ENCODE data around the gene TSC1. TPM values are rescaled to one million over a fixed set of nuclear protein-coding genes. Genes with fewer than 3 reads are reported as not detected.

The TSC1 gene
- total and polyA plus RNA-seq, 8 donors = 44.4 to 60.3 (median 49.3) TPM

DNA sequence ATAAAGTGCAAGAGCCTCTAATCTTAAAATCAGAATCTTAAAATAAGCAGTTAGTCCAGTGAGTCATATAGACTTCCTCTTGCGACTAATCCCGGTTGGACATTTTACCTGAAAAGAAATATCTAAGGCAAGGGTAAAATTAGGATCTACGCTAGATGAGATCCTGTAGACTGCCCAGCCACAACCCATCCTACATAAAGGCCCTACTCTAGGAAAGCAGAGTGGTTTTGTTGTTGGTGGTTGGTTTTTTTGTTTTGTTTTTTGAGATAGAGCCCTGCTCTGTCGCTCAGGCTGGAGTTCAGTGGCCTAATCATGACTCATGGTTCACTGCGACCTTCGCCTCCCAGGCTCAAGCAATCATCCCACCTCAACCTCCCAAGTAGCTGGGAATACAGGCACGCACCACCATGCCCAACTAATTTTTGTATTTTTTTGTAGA lies 6.9 kb downstream of the TSC1 start:
- ATAC-seq (no peak), DNase-seq (no peak)
- no peak overlapping the region for H3K4me3 ChIP-seq
- no peaks in the 10 kb centered on the region for H3K9me3 ChIP-seq
- H3K27ac ChIP-seq = no peak overlapping the region
- H3K27me3 ChIP-seq = no peaks in the 10 kb centered on the region
- H3K36me3 ChIP-seq = peaks cover 0 to 11% of the 10 kb centered on the region in 2 donors
- intact Hi-C loops (cut with DNase I) = no loop called here
- TF ChIP-seq, protein P1, sequence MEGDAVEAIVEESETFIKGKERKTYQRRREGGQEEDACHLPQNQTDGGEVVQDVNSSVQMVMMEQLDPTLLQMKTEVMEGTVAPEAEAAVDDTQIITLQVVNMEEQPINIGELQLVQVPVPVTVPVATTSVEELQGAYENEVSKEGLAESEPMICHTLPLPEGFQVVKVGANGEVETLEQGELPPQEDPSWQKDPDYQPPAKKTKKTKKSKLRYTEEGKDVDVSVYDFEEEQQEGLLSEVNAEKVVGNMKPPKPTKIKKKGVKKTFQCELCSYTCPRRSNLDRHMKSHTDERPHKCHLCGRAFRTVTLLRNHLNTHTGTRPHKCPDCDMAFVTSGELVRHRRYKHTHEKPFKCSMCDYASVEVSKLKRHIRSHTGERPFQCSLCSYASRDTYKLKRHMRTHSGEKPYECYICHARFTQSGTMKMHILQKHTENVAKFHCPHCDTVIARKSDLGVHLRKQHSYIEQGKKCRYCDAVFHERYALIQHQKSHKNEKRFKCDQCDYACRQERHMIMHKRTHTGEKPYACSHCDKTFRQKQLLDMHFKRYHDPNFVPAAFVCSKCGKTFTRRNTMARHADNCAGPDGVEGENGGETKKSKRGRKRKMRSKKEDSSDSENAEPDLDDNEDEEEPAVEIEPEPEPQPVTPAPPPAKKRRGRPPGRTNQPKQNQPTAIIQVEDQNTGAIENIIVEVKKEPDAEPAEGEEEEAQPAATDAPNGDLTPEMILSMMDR (IDR thresholded peaks at IDR 0.05) = no peak
- H3K4me1 ChIP-seq = peaks cover 3 to 12% of the 10 kb centered on the region in 2 donors

DNA sequence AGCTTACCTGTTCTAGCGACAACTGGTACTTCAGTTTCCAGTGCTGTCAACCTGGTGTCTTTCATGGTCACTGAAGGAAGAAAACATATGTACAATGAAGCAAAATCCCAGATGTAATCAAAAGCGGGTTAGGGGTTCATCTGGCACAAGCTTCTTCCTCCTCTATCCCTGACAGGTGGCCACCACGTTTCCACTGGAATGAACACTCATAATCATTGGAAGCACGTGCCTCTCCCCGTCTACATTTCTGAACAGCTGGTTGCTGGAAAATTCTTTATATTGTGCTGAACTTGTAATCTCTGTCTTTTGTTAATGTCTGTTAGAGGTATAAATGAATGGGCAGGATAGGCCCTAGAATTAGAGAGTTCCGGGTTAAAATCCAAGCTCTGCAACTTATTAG lies 9.4 kb downstream of the TSC1 start:
- Histone ChIP-seq H3K4me1 (no peaks in the 10 kb centered on the region), H3K36me3 (peaks cover 0 to 11% of the 10 kb centered on the region in 2 donors), H3K27ac (no peak overlapping the region), H3K9me3 (no peaks in the 10 kb centered on the region), H3K4me3 (no peak overlapping the region), H3K27me3 (no peaks in the 10 kb centered on the region)
- intact Hi-C loops (cut with DNase I) = no loop called here
- DNase-seq (no peak), ATAC-seq (no peak)
- TF ChIP-seq, protein P1 (IDR thresholded peaks at IDR 0.05) = no peak

DNA sequence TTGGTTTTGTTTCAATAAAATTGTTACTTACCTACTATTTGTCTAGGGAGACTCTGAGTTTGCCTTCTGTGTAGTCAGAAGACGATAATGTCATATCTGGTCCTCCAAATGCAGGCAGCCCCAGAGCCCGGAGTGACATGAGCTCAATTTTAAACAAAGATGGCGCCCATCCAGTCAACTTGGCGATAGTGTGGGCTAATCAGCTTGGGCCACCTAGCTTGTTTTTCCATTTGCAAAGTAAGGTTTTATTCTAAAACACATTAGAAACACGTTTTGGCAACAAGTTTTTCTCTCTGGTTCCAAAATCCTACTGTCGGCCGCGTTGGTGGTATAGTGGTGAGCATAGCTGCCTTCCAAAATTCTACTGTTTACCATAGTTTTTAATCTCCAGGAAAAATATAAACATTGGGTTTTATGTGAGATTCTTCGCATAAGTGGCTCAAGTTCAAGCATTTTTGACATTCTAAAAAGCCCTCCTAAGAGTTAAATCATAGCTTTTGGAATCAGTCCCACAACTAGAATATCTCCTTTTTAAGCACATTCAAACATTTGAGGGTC lies 13.2 kb downstream of the TSC1 start:
- ATAC-seq = no peak
- Histone ChIP-seq H3K36me3 (peaks cover 2 to 38% of the 10 kb centered on the region in 2 donors), H3K4me1 (no peaks in the 10 kb centered on the region), H3K9me3 (no peaks in the 10 kb centered on the region), H3K27ac (no peak overlapping the region), H3K27me3 (no peaks in the 10 kb centered on the region), H3K4me3 (no peak overlapping the region)
- no peak for DNase-seq
- intact Hi-C loops (cut with DNase I) = no loop called here
- TF ChIP-seq, protein P1 (IDR thresholded peaks at IDR 0.05) = no peak

DNA sequence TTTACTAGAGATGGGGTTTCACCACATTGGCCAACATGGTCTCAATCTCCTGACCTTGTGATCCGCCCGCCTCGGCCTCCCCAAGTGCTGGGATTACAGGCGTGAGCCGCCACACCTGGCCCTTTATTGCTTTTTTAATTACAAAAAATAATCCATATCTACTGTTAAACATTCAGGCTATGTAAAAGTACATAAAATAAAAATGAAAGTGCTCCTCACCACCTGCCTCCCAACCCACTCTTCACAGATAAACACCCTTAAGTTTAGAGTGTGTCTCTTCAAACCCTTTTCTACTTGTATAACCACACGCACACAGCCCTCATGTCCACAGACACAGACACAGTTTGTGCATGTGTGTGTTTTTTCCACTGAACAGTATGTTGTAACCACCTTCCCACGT lies 16.7 kb downstream of the TSC1 start:
- ATAC-seq (no peak), DNase-seq (no peak)
- no peak overlapping the region for H3K27ac ChIP-seq
- intact Hi-C loops (cut with DNase I) = no loop called here
- H3K4me1 ChIP-seq = no peaks in the 10 kb centered on the region
- peaks cover 4 to 61% of the 10 kb centered on the region in 2 donors for H3K36me3 ChIP-seq
- no peak overlapping the region for H3K4me3 ChIP-seq
- TF ChIP-seq, protein P1 (IDR thresholded peaks at IDR 0.05) = no peak
- no peaks in the 10 kb centered on the region for H3K27me3 ChIP-seq
- H3K9me3 ChIP-seq = no peaks in the 10 kb centered on the region

DNA sequence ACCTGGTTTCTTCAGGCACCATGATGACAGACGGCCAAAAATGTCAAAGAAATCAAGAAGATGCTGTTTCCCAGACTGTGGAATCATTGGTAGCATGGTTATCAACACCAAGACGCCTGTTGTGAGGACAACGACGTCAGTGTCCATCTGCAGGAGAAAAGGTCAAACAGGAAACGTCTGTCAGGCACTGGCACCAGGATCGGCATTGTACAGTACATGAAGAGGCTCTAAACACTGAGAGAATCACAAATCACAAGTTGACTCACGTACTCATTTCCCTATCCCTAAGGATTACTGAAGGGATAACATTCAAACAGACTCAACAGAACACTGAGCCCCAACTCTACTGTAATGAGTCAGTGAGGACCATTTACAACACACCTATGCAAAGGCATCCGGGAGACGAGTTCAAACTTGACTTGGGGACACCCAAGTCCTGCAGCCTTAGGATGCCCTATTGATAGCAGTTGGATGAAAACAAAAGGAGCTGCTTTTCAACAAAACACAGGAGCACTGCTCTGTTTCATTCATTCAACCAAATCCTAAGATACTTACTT lies 21.0 kb downstream of the TSC1 start:
- TF ChIP-seq, protein P1 (IDR thresholded peaks at IDR 0.05) = no peak
- no peak for ATAC-seq
- Histone ChIP-seq H3K27me3 (no peaks in the 10 kb centered on the region), H3K9me3 (no peaks in the 10 kb centered on the region), H3K27ac (no peak overlapping the region), H3K36me3 (peaks cover 4 to 98% of the 10 kb centered on the region in 2 donors), H3K4me1 (no peaks in the 10 kb centered on the region), H3K4me3 (no peak overlapping the region)
- intact Hi-C loops (cut with DNase I) = no loop called here
- no peak for DNase-seq
